Right cardiac atrium (tissue), 5 donors: ENCODE results near the gene ITIH5. TPM values are rescaled to one million over a fixed set of nuclear protein-coding genes. Genes with fewer than 3 reads are reported as not detected.

Experiments
- ATAC-seq, 2 donors: fragments of 200-7000 bp; cut with Tn5 transposase; one replicate each; pipeline versions ENCODE4 v1.8.0 to v1.9.1; 2020; ENCODE audit warnings: moderate library complexity in 2 of 2, mild to moderate bottlenecking in 1 of 2
- DNase-seq, 3 donors: peaks; one replicate each; pipeline ENCODE4 v3.0.0-alpha.2; 2020
- H3K27ac ChIP-seq: one replicate; pipeline ENCODE4 v1.5.1; 2013; ENCODE audit warnings: mild to moderate bottlenecking, low read length, control low read depth, moderate library complexity
- H3K27me3 ChIP-seq: one replicate; pipeline ENCODE4 v1.6.1; 2013; ENCODE audit not compliant: control insufficient read depth, insufficient read depth
- H3K4me1 ChIP-seq: one replicate; pipeline ENCODE4 v1.6.1; 2013; ENCODE audit warnings: low read length; ENCODE audit not compliant: control insufficient read depth, insufficient read depth
- H3K4me3 ChIP-seq: one replicate; pipeline ENCODE4 v1.5.1; 2013; ENCODE audit warnings: low read length, control low read depth
- H3K9me3 ChIP-seq: one replicate; pipeline ENCODE4 v1.6.1; 2013; ENCODE audit warnings: low read length; ENCODE audit not compliant: control insufficient read depth
- WGBS: extraction: QIAGEN DNeasy Blood & Tissue Kit; methylation state at CpG from one replicate; pipeline ENCODE4 v1.1.7; 2013; 5-methylcytosine and 5-hydroxymethylcytosine counted together
- intact Hi-C, 4 donors: fragments of 100-400 bp; cut with DNase I; formaldehyde crosslinking; loops; one replicate each; pipeline versions ENCODE4 v1.11.0 to v1.14.0; 2022 to 2023
- polyA plus RNA-seq: library from polyadenylated mRNA; stranded (reverse); fragments of 200-250 nt; gene quantifications from one replicate; pipeline ENCODE4 v1.2.3, GENCODE V29; 2013
- total RNA-seq, 4 donors: library from RNA; stranded (reverse); fragmentation: NEBNext Ultra II Directional; extraction: Animal tissue kit (Norgen Biotek cat#: 25700); gene quantifications; one replicate each; pipeline ENCODE4 v1.2.1, GENCODE V29; 2021
- donor health status: healthy with polysubstance abuse.
- donor health status: DM: no; HTN: yes; CAD: no.
- donor health status: DM: no; HTN: no; CAD: no.
- donor health status: DM: no; HTN: yes; CAD: no; lungs with severe emphysema.
- donor health status: DM: yes; HTN: yes; CAD: no.

Gene ITIH5
- total and polyA plus RNA-seq, 5 donors = 1.4 to 5.7 (median 2.5) TPM

GRCh38 chr10:7532723-7533498 is 133.9 kb downstream of the ITIH5 start:
- DNase-seq (no peak), ATAC-seq (no peak)
- WGBS = 78% methylated on average over 23 of the region's 23 CpGs
- no peaks in the 10 kb centered on the region for H3K9me3 ChIP-seq
- intact Hi-C loops = loop anchor here in 2 of 4 donors (5.0 to 10.0 kb wide), 2 partner anchors 89 to 92 kb away; no protein-coding TSS in a partner anchor
- H3K4me3 ChIP-seq = no peak overlapping the region
- H3K4me1 ChIP-seq = no peaks in the 10 kb centered on the region
- no peak overlapping the region for H3K27ac ChIP-seq
- no peaks in the 10 kb centered on the region for H3K27me3 ChIP-seq

GRCh38 chr10:7529638-7530037 is 137.1 kb downstream of the ITIH5 start:
- DNase-seq (peak in 2 of 3 donors; percentile 30 to 62), ATAC-seq (peak; percentile 67 to 75)
- intact Hi-C loops = loop anchor here (5.0 to 10.0 kb wide), 5 partner anchors 93 to 1775 kb away; no protein-coding TSS in a partner anchor
- WGBS = 30% methylated on average over 7 of the region's 7 CpGs
- no peaks in the 10 kb centered on the region for H3K9me3 ChIP-seq
- H3K4me3 ChIP-seq = no peak overlapping the region
- no peak overlapping the region for H3K27ac ChIP-seq
- no peaks in the 10 kb centered on the region for H3K27me3 ChIP-seq
- H3K4me1 ChIP-seq = no peaks in the 10 kb centered on the region

GRCh38 chr10:7527468-7527867 is 139.3 kb downstream of the ITIH5 start:
- no peaks in the 10 kb centered on the region for H3K27me3 ChIP-seq
- ATAC-seq = no peak
- intact Hi-C loops = loop anchor here (2.0 to 10.0 kb wide), 6 partner anchors 95 to 1777 kb away; no protein-coding TSS in a partner anchor
- H3K27ac ChIP-seq = no peak overlapping the region
- H3K9me3 ChIP-seq = no peaks in the 10 kb centered on the region
- no peak for DNase-seq
- no peaks in the 10 kb centered on the region for H3K4me1 ChIP-seq
- WGBS = 96% methylated on average over 1 of the region's 1 CpG
- H3K4me3 ChIP-seq = no peak overlapping the region

GRCh38 chr10:7526017-7526400 is 140.8 kb downstream of the ITIH5 start:
- H3K4me3 ChIP-seq = no peak overlapping the region
- H3K27me3 ChIP-seq = no peaks in the 10 kb centered on the region
- intact Hi-C loops = loop anchor here (2.0 to 10.0 kb wide), 6 partner anchors 96 to 1779 kb away; no protein-coding TSS in a partner anchor
- no peaks in the 10 kb centered on the region for H3K9me3 ChIP-seq
- 87% methylated on average over 19 of the region's 19 CpGs for WGBS
- ATAC-seq (no peak), DNase-seq (peak in 1 of 3 donors; percentile 55)
- no peak overlapping the region for H3K27ac ChIP-seq
- no peaks in the 10 kb centered on the region for H3K4me1 ChIP-seq

- no peaks in the 10 kb centered on the region for H3K27me3 ChIP-seq
- intact Hi-C loops = loop anchor here (2.0 to 10.0 kb wide), 7 partner anchors 97 to 1779 kb away; no protein-coding TSS in a partner anchor
- 44% methylated on average over 16 of the region's 16 CpGs for WGBS
- ATAC-seq = peak; percentile 73 to 78
- no peak for DNase-seq
- no peaks in the 10 kb centered on the region for H3K4me1 ChIP-seq
- H3K9me3 ChIP-seq = no peaks in the 10 kb centered on the region
- no peak overlapping the region for H3K4me3 ChIP-seq
- H3K27ac ChIP-seq = no peak overlapping the region
These were observed 141.3 kb downstream of the ITIH5 start for GRCh38 chr10:7525314-7526016.

GRCh38 chr10:7523656-7524055 is 143.1 kb downstream of the ITIH5 start:
- intact Hi-C loops = loop anchor here in 3 of 4 donors (2.0 to 10.0 kb wide), 4 partner anchors 101 to 1781 kb away; no protein-coding TSS in a partner anchor
- ATAC-seq (no peak), DNase-seq (no peak)
- Histone ChIP-seq H3K4me1 (no peaks in the 10 kb centered on the region), H3K4me3 (no peak overlapping the region), H3K27ac (no peak overlapping the region), H3K27me3 (no peaks in the 10 kb centered on the region), H3K9me3 (no peaks in the 10 kb centered on the region)
- WGBS = 58% methylated on average over 4 of the region's 4 CpGs

- WGBS = 70% methylated on average over 11 of the region's 11 CpGs
- Histone ChIP-seq H3K9me3 (no peaks in the 10 kb centered on the region), H3K4me3 (no peak overlapping the region), H3K4me1 (peaks cover 3% of the 10 kb centered on the region), H3K27me3 (no peaks in the 10 kb centered on the region), H3K27ac (no peak overlapping the region)
- intact Hi-C loops = loop anchor here in 2 of 4 donors (10.0 kb wide), 2 partner anchors 104 to 1784 kb away; no protein-coding TSS in a partner anchor
- DNase-seq (no peak), ATAC-seq (no peak)
These were observed 146.0 kb downstream of the ITIH5 start for GRCh38 chr10:7520507-7521485.

- intact Hi-C loops = no loop called here
- H3K4me3 ChIP-seq = no peak overlapping the region
- DNase-seq (no peak), ATAC-seq (no peak)
- H3K27me3 ChIP-seq = no peaks in the 10 kb centered on the region
- WGBS = 93% methylated on average over 6 of the region's 6 CpGs
- H3K9me3 ChIP-seq = no peaks in the 10 kb centered on the region
- peaks cover 3% of the 10 kb centered on the region for H3K4me1 ChIP-seq
- no peak overlapping the region for H3K27ac ChIP-seq
These were observed 147.4 kb downstream of the ITIH5 start for GRCh38 chr10:7519351-7519750.

- no peak for DNase-seq
- Histone ChIP-seq H3K27ac (no peak overlapping the region), H3K9me3 (no peaks in the 10 kb centered on the region), H3K27me3 (no peaks in the 10 kb centered on the region), H3K4me3 (no peak overlapping the region), H3K4me1 (peaks cover 3% of the 10 kb centered on the region)
- 84% methylated on average over 1 of the region's 1 CpG for WGBS
- intact Hi-C loops = no loop called here
- ATAC-seq = no peak
These were observed 148.1 kb downstream of the ITIH5 start for GRCh38 chr10:7518693-7519092.

GRCh38 chr10:7515439-7515838 is 151.3 kb downstream of the ITIH5 start:
- 65% methylated on average over 5 of the region's 5 CpGs for WGBS
- no peak overlapping the region for H3K4me3 ChIP-seq
- intact Hi-C loops = no loop called here
- H3K27me3 ChIP-seq = no peaks in the 10 kb centered on the region
- H3K27ac ChIP-seq = no peak overlapping the region
- H3K4me1 ChIP-seq = peaks cover 3% of the 10 kb centered on the region
- DNase-seq (no peak), ATAC-seq (no peak)
- H3K9me3 ChIP-seq = no peaks in the 10 kb centered on the region
